RPMI8226 (cell line): ENCODE data around the gene KHDC1L.
"Not testable (repeated sequence)": the region's sequence is repeated elsewhere in the genome, so short reads cannot be mapped to it uniquely, and the experiment has no call there.

ENCODE experiments used
- DNase-seq: peaks from one replicate; pipeline ENCODE4 v3.0.0-alpha.2; 2015

KHDC1L gene

DNA sequence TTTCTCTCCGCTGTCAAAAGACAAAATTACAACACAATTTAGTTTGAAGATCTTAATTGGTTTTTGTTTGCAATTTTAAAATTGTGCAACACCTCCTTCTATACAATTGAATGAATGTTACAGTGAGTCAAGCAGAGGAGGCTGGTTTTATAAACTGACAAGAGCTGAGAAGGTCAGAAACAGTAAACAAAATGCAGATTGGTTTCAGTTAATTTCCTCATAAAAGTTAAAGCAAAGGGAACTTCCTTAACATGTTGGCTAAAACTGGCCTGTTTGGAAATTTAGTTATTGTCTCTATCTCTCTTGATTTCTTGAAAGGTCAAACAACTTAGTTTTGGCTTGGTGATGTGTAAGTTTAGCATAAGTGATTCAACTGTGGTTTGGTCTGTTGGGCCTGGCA is 22.2 kb downstream of the KHDC1L start:
- no peak for DNase-seq

DNA sequence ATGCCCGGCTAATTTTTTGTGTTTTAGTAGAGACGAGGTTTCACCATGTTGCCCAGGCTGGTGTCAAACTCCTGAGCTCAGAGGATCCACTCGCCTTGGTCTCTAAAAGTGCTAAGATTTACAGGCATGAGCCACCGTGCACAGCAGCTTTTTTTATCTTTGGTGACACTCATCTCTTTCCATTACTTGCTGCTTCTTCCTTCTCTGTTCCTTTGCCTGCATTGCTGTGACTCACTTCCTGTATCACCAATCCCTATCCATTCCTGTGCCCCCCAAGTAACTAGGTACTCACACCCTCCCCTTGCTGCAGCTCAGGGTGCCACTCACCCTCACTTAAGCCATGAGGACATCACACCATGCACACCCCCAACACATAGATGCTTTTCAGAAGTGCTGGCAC is 24.6 kb downstream of the KHDC1L start:
- DNase-seq = no peak

DNA sequence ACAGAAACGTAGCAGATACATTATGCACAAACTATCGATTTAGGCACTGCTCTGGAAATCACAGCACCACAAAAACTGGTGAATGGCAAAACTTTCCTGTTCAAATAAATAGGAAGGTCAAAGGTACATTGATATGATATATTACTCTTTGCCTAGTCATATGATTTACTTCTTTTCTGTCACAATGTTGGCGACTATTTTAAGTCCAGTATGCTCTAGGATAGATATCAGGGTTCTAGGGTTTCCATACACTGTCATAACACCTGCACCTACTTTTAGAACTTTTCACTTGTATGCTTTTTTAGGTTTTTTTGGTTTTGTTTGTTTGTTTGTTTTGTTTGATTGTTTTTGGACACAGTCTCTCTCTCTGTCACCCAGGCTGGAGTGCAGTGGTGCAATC is 25.0 kb downstream of the KHDC1L start:
- DNase-seq = no peak

DNA sequence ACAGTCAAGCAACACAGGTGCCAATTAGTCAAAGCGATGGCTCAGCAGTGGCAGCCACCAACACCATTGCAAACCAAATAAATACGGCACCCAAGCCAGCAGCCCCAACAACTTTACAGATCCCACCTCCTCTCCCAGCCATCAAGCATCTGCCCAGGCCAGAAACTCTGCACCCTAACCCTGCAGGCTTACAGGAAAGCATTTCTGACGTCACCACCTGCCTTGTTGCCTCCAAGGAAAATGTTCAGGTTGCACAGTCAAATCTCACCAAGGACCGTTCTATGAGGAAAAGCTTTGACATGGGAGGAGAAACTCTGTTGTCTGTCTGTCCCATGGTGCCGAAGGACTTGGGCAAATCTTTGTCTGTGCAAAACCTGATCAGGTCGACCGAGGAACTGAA is 30.6 kb downstream of the KHDC1L start:
- no peak for DNase-seq

DNA sequence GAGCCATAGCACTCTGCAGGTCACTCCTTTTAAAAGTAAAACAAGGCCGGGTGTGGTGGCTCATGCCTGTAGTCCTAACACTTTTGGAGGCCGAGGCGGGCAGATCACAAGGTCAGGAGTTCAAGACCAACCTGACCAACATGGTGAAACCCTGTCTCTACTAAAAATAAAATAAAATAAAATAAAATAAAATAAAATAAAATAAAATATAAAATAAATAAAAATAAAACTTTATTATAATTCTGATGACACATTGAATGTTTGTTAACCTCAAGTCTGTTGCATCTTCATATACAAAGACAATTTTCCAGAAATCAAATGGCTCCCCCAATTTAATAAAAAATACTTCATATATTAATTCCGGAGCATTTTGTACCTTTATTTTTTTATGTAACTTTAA is 32.0 kb downstream of the KHDC1L start:
- DNase-seq = not testable (repeated sequence)

- no peak for DNase-seq
Measured at GRCh38 chr6:73182021-73182607, 43.2 kb downstream of the KHDC1L start.

GRCh38 chr6:73180763-73181619 is 44.3 kb downstream of the KHDC1L start:
- peak; percentile 77 for DNase-seq

GRCh38 chr6:73180076-73180738 is 45.1 kb downstream of the KHDC1L start:
- DNase-seq = no peak

DNA sequence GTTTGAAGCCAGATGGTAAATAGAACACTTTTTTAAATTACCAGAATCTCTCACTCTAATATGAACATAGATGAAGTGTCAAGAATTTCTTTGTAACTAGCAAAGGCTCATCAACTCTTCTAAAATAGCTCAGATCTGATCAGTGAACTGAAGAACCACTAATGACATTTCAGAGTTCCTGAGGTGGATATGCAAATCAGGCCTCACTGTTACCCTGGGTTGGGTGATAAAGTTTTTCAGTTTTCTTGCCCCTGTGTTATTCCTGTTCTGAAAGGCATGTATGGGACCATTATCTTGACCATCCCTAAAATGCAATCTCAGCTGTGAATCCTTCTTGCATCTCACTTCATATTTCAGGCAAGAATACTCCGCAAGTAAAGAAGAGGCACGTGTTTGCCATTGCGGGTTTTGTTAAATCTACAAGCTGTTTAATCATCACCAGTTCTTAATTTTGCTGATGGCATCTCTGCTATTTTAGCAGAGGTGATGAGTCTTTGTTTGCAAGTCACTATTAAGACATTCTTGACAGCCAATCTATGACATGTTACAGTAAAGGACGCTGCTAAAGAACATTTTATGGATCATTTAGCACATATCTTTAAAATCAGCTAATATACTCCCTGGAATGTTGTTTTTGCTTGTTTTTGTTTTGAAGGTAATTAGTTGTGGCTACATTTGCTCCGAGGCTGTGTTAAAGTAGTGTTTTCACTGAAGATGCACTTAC is 47.9 kb downstream of the KHDC1L start:
- DNase-seq = no peak

- DNase-seq = no peak
Measured at GRCh38 chr6:73176057-73176456, 49.2 kb downstream of the KHDC1L start.

DNA sequence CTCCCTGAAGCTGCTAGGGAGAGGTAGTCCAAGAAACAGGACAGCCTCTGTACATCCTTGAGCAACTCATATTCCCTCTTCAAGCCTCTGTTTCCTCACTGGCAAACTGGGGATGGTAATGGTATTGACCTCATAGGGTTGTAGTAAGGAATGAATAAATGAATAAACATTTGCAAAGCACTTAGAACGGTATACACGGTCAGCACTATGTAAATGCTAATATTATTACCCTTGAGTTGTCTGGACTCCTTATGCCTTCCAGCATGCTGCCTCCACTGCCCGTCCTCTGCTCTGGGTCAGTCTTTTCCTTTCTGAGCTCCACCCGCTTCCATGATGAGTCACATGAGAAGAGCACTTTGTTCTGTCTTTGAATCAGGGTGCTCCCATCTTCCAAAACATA is 50.6 kb downstream of the KHDC1L start:
- DNase-seq = no peak
